ENCODE data around the gene LRMDA. TPM values are rescaled to one million over a fixed set of nuclear protein-coding genes. Genes with fewer than 3 reads are reported as not detected.

The LRMDA gene
- total and polyA plus RNA-seq, 2 of the 8 experiments (the other 6 are each of a cell fraction or from before 2014, with no cell fraction given), result 0.86 to 2.8 TPM

DNA sequence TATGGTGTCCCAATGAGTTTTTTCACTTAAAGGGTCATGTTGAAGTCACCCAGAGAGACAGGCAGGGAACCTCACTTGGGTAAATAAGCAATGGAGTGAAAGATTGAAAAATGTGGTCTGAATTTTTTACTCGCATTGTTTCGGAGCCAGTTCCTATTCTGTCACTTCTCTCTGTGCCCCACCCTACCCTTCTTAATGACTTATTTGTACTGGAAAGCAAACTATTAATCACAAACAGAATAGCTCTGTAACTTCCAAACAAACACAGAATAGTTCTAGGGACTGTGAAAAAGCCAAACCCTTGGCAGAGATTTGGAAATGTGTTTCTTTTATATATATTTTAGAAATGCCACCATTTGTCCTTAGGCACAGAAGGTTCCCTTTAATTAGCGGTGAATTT, 76.0 kb downstream of the LRMDA start:
- no peak overlapping the region for H2BK20ac ChIP-seq (ENCODE audit: low read length)
- H3K27ac ChIP-seq (ENCODE audit: low read depth, low read length), result no peak overlapping the region
- H2AFZ ChIP-seq (ENCODE audit: low read length), result no peak overlapping the region
- DNase-seq (ENCODE audit: low read depth in 1 of 2, low spot score in 2 of 2), result no peak
- no peak overlapping the region for H3K4ac ChIP-seq (replicated peaks; ENCODE audit: insufficient read length, low read depth, low read length)
- FAIRE-seq, result no peak
- H3K4me3 ChIP-seq (ENCODE audit: extremely low read depth in 1 of 4, insufficient read depth in 2 of 4, low read depth in 3 of 4, low read length in 4 of 4), result no peak overlapping the region
- no peak overlapping the region for H2BK15ac ChIP-seq (ENCODE audit: low read length)
- H2BK5ac ChIP-seq (ENCODE audit: low read depth, low read length), result no peak overlapping the region
- no peaks in the 10 kb centered on the region for H3K27me3 ChIP-seq (replicated peaks in 1 of 4; ENCODE audit: control insufficient read depth in 3 of 4, extremely low read depth in 1 of 4, insufficient read depth in 3 of 4, low read length in 3 of 4)
- H3K56ac ChIP-seq (replicated peaks; ENCODE audit: insufficient read length, low read depth, low read length), result no peak overlapping the region
- no peak overlapping the region for H4K8ac ChIP-seq (ENCODE audit: extremely low read depth, insufficient read depth, low read length)
- no peak overlapping the region for H3K18ac ChIP-seq (ENCODE audit: extremely low read depth, low read length)
- H3K9me3 ChIP-seq (ENCODE audit: insufficient read depth in 2 of 2, low read depth in 1 of 2, low read length in 1 of 2), result no peaks in the 10 kb centered on the region
- H4K5ac ChIP-seq (ENCODE audit: insufficient read length, low read depth, low read length), result no peak overlapping the region
- POLR2A ChIA-PET (ENCODE audit: partially characterized antibody), result no interaction called here
- no peak overlapping the region for H3K4me2 ChIP-seq (ENCODE audit: insufficient read depth in 1 of 2, low read depth in 2 of 2, low read length in 2 of 2)
- H3K79me1 ChIP-seq (ENCODE audit: low read depth, low read length), result no peaks in the 10 kb centered on the region
- no peak overlapping the region for H2AK5ac ChIP-seq (ENCODE audit: low read depth, low read length)
- H3K14ac ChIP-seq (ENCODE audit: insufficient read length), result no peak overlapping the region
- H2BK12ac ChIP-seq (ENCODE audit: low read depth, low read length), result no peak overlapping the region
- CTCF ChIA-PET (ENCODE audit: partially characterized antibody), result no interaction called here
- no peak overlapping the region for H2BK120ac ChIP-seq (replicated peaks; ENCODE audit: low read depth, low read length)
- no peak overlapping the region for H4K91ac ChIP-seq (replicated peaks; ENCODE audit: insufficient read length, low read length)
- H3K23me2 ChIP-seq (ENCODE audit: low read depth, low read length), result no peaks in the 10 kb centered on the region
- H3K36me3 ChIP-seq (ENCODE audit: control insufficient read depth in 2 of 4, insufficient read depth in 4 of 4, low read length in 3 of 4), result no peaks in the 10 kb centered on the region
- H3K9ac ChIP-seq (replicated peaks in 1 of 4; ENCODE audit: extremely low read depth in 1 of 4, low read depth in 3 of 4, low read length in 3 of 4), result no peak overlapping the region
- peaks cover 0 to 4% (median 0%) of the 10 kb centered on the region in 4 experiments; a peak in 2 of 7 replicates for H3K4me1 ChIP-seq (replicated peaks in 1 of 4; ENCODE audit: control insufficient read depth in 3 of 4, insufficient read depth in 4 of 4, low read length in 3 of 4)
- 97% methylated on average over 3 of the region's 3 CpGs; no CpG with 5 or more reads in 1 of the 2 experiments for WGBS, 2 experiments (ENCODE audit: extremely low coverage in 1 of 2, insufficient coverage in 1 of 2, insufficient read length in 1 of 2, insufficient replicate concordance in 2 of 2, low coverage in 1 of 2, low lambda C conversion rate in 2 of 2, missing lambda C conversion rate in 1 of 2)
- no peaks in the 10 kb centered on the region for H3K79me2 ChIP-seq (ENCODE audit: control insufficient read depth in 1 of 2, insufficient read depth in 2 of 2, low read length in 2 of 2)
- H4K20me1 ChIP-seq (replicated peaks in 1 of 2; ENCODE audit: control insufficient read depth in 1 of 2, insufficient read depth in 2 of 2, low read length in 2 of 2), result no peaks in the 10 kb centered on the region
- H3K23ac ChIP-seq (ENCODE audit: insufficient read length), result no peak overlapping the region
- TF ChIP-seq KDM1A (IDR thresholded peaks at IDR 0.05; ENCODE audit: borderline replicate concordance, low read length) (no peak), BACH1 (IDR thresholded peaks at IDR 0.05; ENCODE audit: low read length) (no peak), TAF7 (optimal IDR thresholded peaks at IDR 0.05; ENCODE audit: borderline replicate concordance, low read depth, low read length) (no peak), CREB1 (IDR thresholded peaks at IDR 0.05) (no peak), RFX5 (IDR thresholded peaks at IDR 0.05; ENCODE audit: borderline replicate concordance, low read depth, low read length) (no peak), CTCF (IDR thresholded peaks at IDR 0.05; ENCODE audit: control extremely low read depth in 1 of 3, insufficient read depth in 1 of 3, low read depth in 1 of 3, low read length in 3 of 3) (no peak), SUZ12 (IDR thresholded peaks at IDR 0.05; ENCODE audit: low read length) (no peak), JUN (IDR thresholded peaks at IDR 0.05; ENCODE audit: low read depth, low read length) (no peak), BCL11A (IDR thresholded peaks at IDR 0.05; ENCODE audit: low read depth in 2 of 2, low read length in 2 of 2) (no peak), CHD1 (IDR thresholded peaks at IDR 0.05; ENCODE audit: low read depth, low read length) (no peak), TCF12 (IDR thresholded peaks at IDR 0.05; ENCODE audit: low read depth, low read length) (no peak), CBX8 (IDR thresholded peaks at IDR 0.05; ENCODE audit: borderline replicate concordance, low read depth, low read length) (no peak), TAF1 (IDR thresholded peaks at IDR 0.05; ENCODE audit: low read depth, low read length) (no peak), TBP (IDR thresholded peaks at IDR 0.05; ENCODE audit: low read depth, low read length) (no peak)
